RWPE2 (cell line): ENCODE results near the gene MIPOL1.

Source experiments
- ATAC-seq: fragments of 200-7000 bp; cut with Tn5 transposase; 3 replicates; pipeline ENCODE4 v1.9.1; 2021; ENCODE audit warnings: low read depth
- DNase-seq: peaks from one replicate; pipeline ENCODE4 v3.0.0-alpha.2; 2020; ENCODE audit warnings: low spot score
- H3K27ac ChIP-seq: fragments of 450-650 bp; 2 replicates; pipeline ENCODE4 v1.5.1; 2017; ENCODE audit warnings: mild to moderate bottlenecking; ENCODE audit not compliant: poor library complexity, severe bottlenecking
- H3K27me3 ChIP-seq: fragments of 250-450 bp; sonication (Bioruptor Pico); 2 replicates; pipeline ENCODE4 v1.5.1; 2021; ENCODE audit warnings: mild to moderate bottlenecking, moderate library complexity; ENCODE audit not compliant: insufficient read depth, poor library complexity, severe bottlenecking
- H3K36me3 ChIP-seq: fragments of 250-450 bp; sonication (Bioruptor Pico); 2 replicates; pipeline ENCODE4 v1.5.1; 2020; ENCODE audit warnings: low read depth, mild to moderate bottlenecking, moderate library complexity
- H3K4me1 ChIP-seq: fragments of 250-450 bp; sonication (Bioruptor Pico); 2 replicates; pipeline ENCODE4 v1.5.1; 2021; ENCODE audit warnings: mild to moderate bottlenecking, moderate library complexity; ENCODE audit not compliant: insufficient read depth, poor library complexity, severe bottlenecking
- H3K4me3 ChIP-seq: fragments of 250-450 bp; sonication (Bioruptor Pico); 2 replicates; pipeline ENCODE4 v1.5.1; 2021; ENCODE audit warnings: mild to moderate bottlenecking, moderate library complexity; ENCODE audit not compliant: severe bottlenecking
- H3K9me3 ChIP-seq: fragments of 250-450 bp; sonication (Bioruptor Pico); 2 replicates; pipeline ENCODE4 v1.5.1; 2021; ENCODE audit warnings: mild to moderate bottlenecking, moderate library complexity; ENCODE audit not compliant: severe bottlenecking
- TF ChIP-seq, protein P1 (sequence below): fragments of 450-650 bp; IDR thresholded peaks from one replicate; pipeline ENCODE4 v1.5.1; 2017; ENCODE audit warnings: mild to moderate bottlenecking, moderate library complexity; ENCODE audit not compliant: poor library complexity, severe bottlenecking

The MIPOL1 gene

DNA sequence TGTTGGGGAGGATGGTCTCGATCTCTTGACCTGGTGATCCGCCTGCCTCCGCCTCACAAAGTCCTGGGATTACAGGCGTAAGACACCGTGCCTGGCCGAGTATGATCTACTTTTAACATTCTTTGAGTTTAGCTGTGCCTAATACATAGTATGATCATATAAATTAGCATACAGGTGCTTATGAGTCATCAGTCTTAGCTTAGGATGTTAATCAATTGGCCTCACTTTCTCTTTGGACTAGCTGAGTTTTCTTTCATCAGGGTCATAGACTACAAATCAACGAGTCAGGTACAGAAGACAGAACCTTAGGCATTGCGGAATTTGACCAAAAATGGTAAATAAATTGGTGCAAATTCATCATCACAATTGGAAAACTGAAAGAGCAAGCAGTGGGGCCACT is 27.5 kb upstream of the MIPOL1 start:
- no peaks in the 10 kb centered on the region for H3K9me3 ChIP-seq
- TF ChIP-seq, protein P1, sequence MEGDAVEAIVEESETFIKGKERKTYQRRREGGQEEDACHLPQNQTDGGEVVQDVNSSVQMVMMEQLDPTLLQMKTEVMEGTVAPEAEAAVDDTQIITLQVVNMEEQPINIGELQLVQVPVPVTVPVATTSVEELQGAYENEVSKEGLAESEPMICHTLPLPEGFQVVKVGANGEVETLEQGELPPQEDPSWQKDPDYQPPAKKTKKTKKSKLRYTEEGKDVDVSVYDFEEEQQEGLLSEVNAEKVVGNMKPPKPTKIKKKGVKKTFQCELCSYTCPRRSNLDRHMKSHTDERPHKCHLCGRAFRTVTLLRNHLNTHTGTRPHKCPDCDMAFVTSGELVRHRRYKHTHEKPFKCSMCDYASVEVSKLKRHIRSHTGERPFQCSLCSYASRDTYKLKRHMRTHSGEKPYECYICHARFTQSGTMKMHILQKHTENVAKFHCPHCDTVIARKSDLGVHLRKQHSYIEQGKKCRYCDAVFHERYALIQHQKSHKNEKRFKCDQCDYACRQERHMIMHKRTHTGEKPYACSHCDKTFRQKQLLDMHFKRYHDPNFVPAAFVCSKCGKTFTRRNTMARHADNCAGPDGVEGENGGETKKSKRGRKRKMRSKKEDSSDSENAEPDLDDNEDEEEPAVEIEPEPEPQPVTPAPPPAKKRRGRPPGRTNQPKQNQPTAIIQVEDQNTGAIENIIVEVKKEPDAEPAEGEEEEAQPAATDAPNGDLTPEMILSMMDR = no peak
- no peak overlapping the region for H3K27ac ChIP-seq
- H3K4me1 ChIP-seq = peaks cover 18% of the 10 kb centered on the region
- peaks cover 6% of the 10 kb centered on the region; the same call in 1 of the 2 replicates for H3K36me3 ChIP-seq
- ATAC-seq = no peak
- no peak for DNase-seq
- no peaks in the 10 kb centered on the region for H3K27me3 ChIP-seq
- no peak overlapping the region for H3K4me3 ChIP-seq

DNA sequence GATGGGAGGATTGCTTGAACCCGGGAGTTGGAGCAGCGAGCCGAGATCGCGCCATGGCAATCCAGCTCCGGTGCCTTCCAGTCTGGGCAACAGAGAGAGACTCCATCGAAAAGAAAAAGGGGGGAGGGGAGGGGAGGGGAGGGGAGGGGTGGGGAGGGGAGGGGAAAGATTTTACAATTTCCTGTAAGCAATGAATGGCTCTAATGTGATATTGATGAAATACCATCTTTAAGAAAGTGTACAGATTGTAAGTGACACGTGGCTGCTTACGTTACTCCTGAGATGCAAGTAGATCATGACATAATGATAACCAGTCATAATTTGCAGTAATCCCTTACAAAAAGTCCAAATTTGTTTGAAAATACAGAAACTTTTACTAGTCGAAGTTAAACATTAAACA is 26.7 kb upstream of the MIPOL1 start:
- DNase-seq (no peak), ATAC-seq (no peak)
- Histone ChIP-seq H3K27ac (no peak overlapping the region), H3K4me3 (no peak overlapping the region), H3K9me3 (no peaks in the 10 kb centered on the region), H3K27me3 (no peaks in the 10 kb centered on the region), H3K4me1 (peaks cover 18% of the 10 kb centered on the region), H3K36me3 (peaks cover 6% of the 10 kb centered on the region; the same call in 1 of the 2 replicates)
- TF ChIP-seq, protein P1 = no peak

DNA sequence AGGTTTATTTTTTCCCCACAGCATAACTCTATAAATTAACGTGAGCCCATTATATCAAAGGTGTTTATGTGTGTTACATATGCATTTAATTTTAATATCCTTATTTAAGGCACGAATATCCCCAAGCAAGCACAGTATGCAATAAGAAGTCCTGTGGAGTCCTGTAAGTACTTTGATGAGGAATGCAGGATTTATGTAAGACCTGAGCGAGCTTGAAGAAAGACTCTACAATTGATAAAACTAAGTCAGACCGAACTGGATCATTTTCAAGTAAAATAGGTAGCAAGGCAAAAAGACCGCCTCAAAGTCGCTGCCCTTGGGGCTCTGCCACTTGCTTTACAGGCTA is 26.1 kb upstream of the MIPOL1 start:
- Histone ChIP-seq H3K9me3 (no peaks in the 10 kb centered on the region), H3K36me3 (peaks cover 6% of the 10 kb centered on the region; the same call in 1 of the 2 replicates), H3K27me3 (no peaks in the 10 kb centered on the region), H3K4me3 (peak overlapping the region; percentile 53), H3K27ac (peak overlapping the region; percentile 60), H3K4me1 (peaks cover 18% of the 10 kb centered on the region)
- DNase-seq (no peak), ATAC-seq (peak; percentile 42)
- TF ChIP-seq, protein P1 = no peak

DNA sequence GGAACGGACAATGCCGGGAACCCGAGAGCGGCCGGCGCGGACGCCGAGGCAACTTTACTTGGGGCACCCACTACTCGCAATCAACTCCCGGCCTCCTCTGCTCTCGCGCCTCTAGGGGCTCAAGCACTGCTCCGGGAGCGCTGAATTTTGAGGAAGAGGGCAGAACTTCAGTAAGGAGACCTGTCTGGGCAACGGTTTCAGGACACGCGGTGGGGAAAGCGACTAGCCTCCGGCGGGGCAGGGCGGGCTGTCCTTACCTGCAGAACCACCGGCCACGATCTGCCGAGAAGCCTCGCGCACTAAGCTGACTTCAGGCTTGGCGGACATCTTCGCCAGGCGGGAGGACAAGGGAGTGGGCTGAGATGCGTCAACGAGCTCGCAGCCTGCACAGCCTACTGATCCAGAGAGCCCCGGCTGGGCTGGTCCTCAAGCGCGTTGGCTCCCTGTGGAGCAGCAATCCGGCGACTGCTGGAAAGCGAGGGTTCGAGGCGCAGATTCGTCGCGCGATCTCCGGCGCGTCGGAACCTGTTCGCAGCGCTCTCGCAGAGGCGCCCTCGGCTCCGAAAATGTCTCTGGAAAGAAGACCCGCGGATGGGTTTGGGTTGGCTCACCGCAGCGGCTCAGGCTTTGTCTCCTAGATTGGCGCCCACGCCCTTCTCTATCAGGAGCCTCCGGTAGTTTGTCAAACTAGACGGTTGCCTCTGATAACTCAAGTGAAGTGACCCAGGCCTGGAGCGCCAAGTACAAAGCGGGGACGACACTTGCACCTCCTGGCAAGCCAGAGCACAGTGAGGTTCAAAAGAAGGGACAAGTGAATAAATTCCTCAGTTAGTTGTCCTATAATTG is 25.5 kb upstream of the MIPOL1 start, which contains the start of gene SLC25A21:
TSS of gene SLC25A21 (minus strand) at position 583 of the 846 bp plus-strand sequence.
- TF ChIP-seq, protein P1 = peak; percentile 8
- Histone ChIP-seq H3K4me3 (peak within 1 kb of the TSS; percentile 53), H3K36me3 (peaks cover 6% of the 10 kb centered on the region; the same call in 1 of the 2 replicates), H3K9me3 (no peaks in the 10 kb centered on the region), H3K27me3 (no peaks in the 10 kb centered on the region), H3K4me1 (peaks cover 18% of the 10 kb centered on the region), H3K27ac (peak within 1 kb of the TSS; percentile 60)
- ATAC-seq (peak; percentile 91), DNase-seq (peak; percentile 86)
